HepG2 (cell line): ENCODE results near the gene COL18A1. TPM values are rescaled to one million over a fixed set of nuclear protein-coding genes. Genes with fewer than 3 reads are reported as not detected.
A peak's percentile ranks its signal among the peaks of the same experiment; 100 is the strongest.

ENCODE experiments used
- DDIT3 ChIP-seq: sonication (generic); formaldehyde crosslinking; IDR thresholded peaks from 2 replicates; pipeline ENCODE4 v1.4.0; 2020; ENCODE audit warnings: mild to moderate bottlenecking, missing genetic modification reagents
- GABPA ChIP-seq, 2 experiments: IDR thresholded peaks; 2 replicates each; pipeline ENCODE4 v1.6.1; 2011 to 2016; ENCODE audit warnings: low read depth in 2 of 2, low read length in 1 of 2, missing biosample characterization in 1 of 2, missing genetic modification characterization in 1 of 2
- HMGXB4 ChIP-seq, 2 experiments: sonication (generic) in 1 of 2; formaldehyde crosslinking in 1 of 2; IDR thresholded peaks; 2 replicates each; pipeline versions ENCODE4 v1.4.0 to v1.6.1; 2018 to 2020; ENCODE audit warnings: missing genetic modification reagents in 2 of 2, borderline replicate concordance in 1 of 2, low read depth in 1 of 2, mild to moderate bottlenecking in 1 of 2, missing biosample characterization in 1 of 2
- HNF4A ChIP-seq: sonication (generic); formaldehyde crosslinking; IDR thresholded peaks from 2 replicates; pipeline ENCODE4 v1.4.0; 2020; ENCODE audit warnings: missing genetic modification reagents
- JARID2 ChIP-seq: sonication (generic); formaldehyde crosslinking; IDR thresholded peaks from 2 replicates; pipeline ENCODE4 v1.8.1; 2023; ENCODE audit warnings: missing genetic modification reagents, inconsistent platforms; ENCODE audit not compliant: insufficient replicate concordance
- KDM4B ChIP-seq: sonication (generic); formaldehyde crosslinking; IDR thresholded peaks from 2 replicates; pipeline ENCODE4 v1.4.0; 2020; ENCODE audit warnings: missing genetic modification reagents
- NFYC ChIP-seq: IDR thresholded peaks from 2 replicates; pipeline ENCODE4 v1.6.1; 2016; ENCODE audit warnings: missing genetic modification reagents, missing compliant biosample characterization
- PPARG ChIP-seq: conservative IDR thresholded peaks from 2 replicates; pipeline ENCODE4 v1.6.1; 2016; ENCODE audit warnings: missing biosample characterization, missing genetic modification reagents
- SCMH1 ChIP-seq: sonication (generic); formaldehyde crosslinking; IDR thresholded peaks from 2 replicates; pipeline ENCODE4 v1.9.0; 2021; ENCODE audit warnings: missing genetic modification reagents, mild to moderate bottlenecking, borderline replicate concordance
- TEF ChIP-seq: sonication (generic); formaldehyde crosslinking; IDR thresholded peaks from 2 replicates; pipeline ENCODE4 v1.5.0; 2020; ENCODE audit warnings: missing genetic modification reagents
- TP53 ChIP-seq: sonication (generic); formaldehyde crosslinking; conservative IDR thresholded peaks from 2 replicates; pipeline ENCODE4 v1.4.0; 2020; ENCODE audit warnings: missing genetic modification reagents
- ZIK1 ChIP-seq: sonication (generic); formaldehyde crosslinking; IDR thresholded peaks from 2 replicates; pipeline ENCODE4 v1.5.0; 2020; ENCODE audit warnings: mild to moderate bottlenecking, low read depth, missing genetic modification reagents, borderline replicate concordance
- ZNF136 ChIP-seq: sonication (generic); formaldehyde crosslinking; IDR thresholded peaks from 2 replicates; pipeline ENCODE4 v1.8.1; 2022; ENCODE audit warnings: low read depth, mild to moderate bottlenecking, moderate library complexity, missing genetic modification reagents
- ZNF460 ChIP-seq: sonication (generic); formaldehyde crosslinking; IDR thresholded peaks from 2 replicates; pipeline ENCODE4 v1.5.1; 2020; ENCODE audit warnings: missing genetic modification reagents, mild to moderate bottlenecking, borderline replicate concordance
- ZNF598 ChIP-seq: sonication (generic); formaldehyde crosslinking; IDR thresholded peaks from 2 replicates; pipeline ENCODE4 v1.5.1; 2020; ENCODE audit warnings: mild to moderate bottlenecking, missing genetic modification reagents, borderline replicate concordance
- ZNF674 ChIP-seq: sonication (generic); formaldehyde crosslinking; IDR thresholded peaks from 2 replicates; pipeline ENCODE4 v1.5.0; 2020; ENCODE audit warnings: low read depth, mild to moderate bottlenecking, missing genetic modification reagents
- ZNF850 ChIP-seq: sonication (generic); formaldehyde crosslinking; conservative IDR thresholded peaks from 2 replicates; pipeline ENCODE4 v1.9.0; 2021; ENCODE audit warnings: mild to moderate bottlenecking, missing genetic modification reagents
- polyA plus RNA-seq, 8 experiments: library from polyadenylated mRNA; depleted of rRNA in 3 of 8; stranded (reverse) in 7 of 8; unstranded in 1 of 8; fragments of >200 nt; fragmentation: Illumina TruSeq in 4 of 8; extraction: Trizol in 4 of 8; gene quantifications; 2 replicates each; pipeline versions ENCODE4 v1.2.1 to v1.2.3, GENCODE V29; 2011 to 2016; ENCODE audit warnings: low read depth in 4 of 8, missing spikeins in 1 of 8, mixed read lengths in 1 of 8; ENCODE audit not compliant: insufficient read depth in 1 of 8
- total RNA-seq, 5 experiments: library from RNA; depleted of rRNA; stranded (reverse); fragments of >200 nt; fragmentation: Illumina TruSeq; extraction: Trizol; gene quantifications; 2 replicates each; pipeline ENCODE4 v1.2.3, GENCODE V29; 2016; ENCODE audit warnings: low read depth in 1 of 5
- TF ChIP-seq, protein P1 (sequence below): sonication (generic); formaldehyde crosslinking; IDR thresholded peaks from 2 replicates; pipeline ENCODE4 v1.4.0; 2020; ENCODE audit warnings: missing genetic modification reagents
- TF ChIP-seq, protein P2 (sequence below): sonication (generic); formaldehyde crosslinking; IDR thresholded peaks from 2 replicates; pipeline ENCODE4 v1.5.1; 2020; ENCODE audit warnings: mild to moderate bottlenecking, missing genetic modification reagents, borderline replicate concordance
- TF ChIP-seq, protein P3 (sequence below): sonication (generic); formaldehyde crosslinking; IDR thresholded peaks from 2 replicates; pipeline ENCODE4 v1.4.0; 2020; ENCODE audit warnings: missing genetic modification reagents

Gene COL18A1
- total and polyA plus RNA-seq, 2 of the 13 experiments (the other 11 are each of a cell fraction or from before 2014, with no cell fraction given), result 79.0 to 102 TPM

- TF ChIP-seq, protein P1, sequence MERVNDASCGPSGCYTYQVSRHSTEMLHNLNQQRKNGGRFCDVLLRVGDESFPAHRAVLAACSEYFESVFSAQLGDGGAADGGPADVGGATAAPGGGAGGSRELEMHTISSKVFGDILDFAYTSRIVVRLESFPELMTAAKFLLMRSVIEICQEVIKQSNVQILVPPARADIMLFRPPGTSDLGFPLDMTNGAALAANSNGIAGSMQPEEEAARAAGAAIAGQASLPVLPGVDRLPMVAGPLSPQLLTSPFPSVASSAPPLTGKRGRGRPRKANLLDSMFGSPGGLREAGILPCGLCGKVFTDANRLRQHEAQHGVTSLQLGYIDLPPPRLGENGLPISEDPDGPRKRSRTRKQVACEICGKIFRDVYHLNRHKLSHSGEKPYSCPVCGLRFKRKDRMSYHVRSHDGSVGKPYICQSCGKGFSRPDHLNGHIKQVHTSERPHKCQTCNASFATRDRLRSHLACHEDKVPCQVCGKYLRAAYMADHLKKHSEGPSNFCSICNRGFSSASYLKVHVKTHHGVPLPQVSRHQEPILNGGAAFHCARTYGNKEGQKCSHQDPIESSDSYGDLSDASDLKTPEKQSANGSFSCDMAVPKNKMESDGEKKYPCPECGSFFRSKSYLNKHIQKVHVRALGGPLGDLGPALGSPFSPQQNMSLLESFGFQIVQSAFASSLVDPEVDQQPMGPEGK (CRISPR knock-in tag), result peak; percentile 76
- TF ChIP-seq ZIK1 (CRISPR knock-in tag) (no peak), DDIT3 (no peak), ZNF136 (CRISPR knock-in tag) (no peak), TEF (CRISPR knock-in tag) (no peak), TP53 (CRISPR knock-in tag) (no peak), PPARG (CRISPR knock-in tag) (no peak), ZNF674 (CRISPR knock-in tag) (no peak), ZNF850 (CRISPR knock-in tag) (no peak), NFYC (CRISPR knock-in tag) (peak; percentile 54), SCMH1 (CRISPR knock-in tag) (no peak), ZNF598 (no peak), GABPA (IDR thresholded peaks at IDR 0.05; ENCODE audit: low read depth, low read length) (no peak), GABPA (CRISPR knock-in tag; IDR thresholded peaks at IDR 0.05; ENCODE audit: low read depth) (peak; percentile 29; the same call in 1 of the 2 replicates), HNF4A (peak; percentile 91), KDM4B (no peak; the same call in 1 of the 2 replicates), HMGXB4 (CRISPR knock-in tag; IDR thresholded peaks at IDR 0.05; ENCODE audit: borderline replicate concordance in 1 of 2, low read depth in 1 of 2) (peak in 1 of 2 experiments; percentile 54; a peak in 1 of 4 replicates), ZNF460 (CRISPR knock-in tag) (no peak), JARID2 (no peak)
- TF ChIP-seq, protein P2, sequence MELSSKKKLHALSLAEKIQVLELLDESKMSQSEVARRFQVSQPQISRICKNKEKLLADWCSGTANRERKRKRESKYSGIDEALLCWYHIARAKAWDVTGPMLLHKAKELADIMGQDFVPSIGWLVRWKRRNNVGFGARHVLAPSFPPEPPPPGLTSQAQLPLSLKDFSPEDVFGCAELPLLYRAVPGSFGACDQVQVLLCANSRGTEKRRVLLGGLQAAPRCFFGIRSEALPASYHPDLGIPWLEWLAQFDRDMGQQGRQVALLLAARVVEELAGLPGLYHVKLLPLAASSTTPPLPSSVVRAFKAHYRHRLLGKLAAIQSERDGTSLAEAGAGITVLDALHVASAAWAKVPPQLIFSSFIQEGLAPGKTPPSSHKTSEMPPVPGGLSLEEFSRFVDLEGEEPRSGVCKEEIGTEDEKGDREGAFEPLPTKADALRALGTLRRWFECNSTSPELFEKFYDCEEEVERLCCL, result no peak
- TF ChIP-seq, protein P3, sequence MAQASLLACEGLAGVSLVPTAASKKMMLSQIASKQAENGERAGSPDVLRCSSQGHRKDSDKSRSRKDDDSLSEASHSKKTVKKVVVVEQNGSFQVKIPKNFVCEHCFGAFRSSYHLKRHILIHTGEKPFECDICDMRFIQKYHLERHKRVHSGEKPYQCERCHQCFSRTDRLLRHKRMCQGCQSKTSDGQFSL, result no peak; the same call in 1 of the 2 replicates
Measured at GRCh38 chr21:45410151-45410864, 5.3 kb downstream of the COL18A1 start (continued).
